Right lobe of liver (tissue), 6 donors: ENCODE data around the gene IGFBP5. TPM values are rescaled to one million over a fixed set of nuclear protein-coding genes. Genes with fewer than 3 reads are reported as not detected.

Source experiments
- ATAC-seq, 4 donors: fragments of 200-7000 bp; cut with Tn5 transposase; one replicate each; pipeline ENCODE4 v1.9.1; 2020; ENCODE audit warnings: mild to moderate bottlenecking in 4 of 4, moderate library complexity in 4 of 4
- DNase-seq, 3 donors: peaks; one replicate each; pipeline ENCODE4 v3.0.0-alpha.2; 2020
- H3K27ac ChIP-seq, 3 donors: fragments of 200-600 bp; one replicate each; pipeline ENCODE4 v1.8.0; 2022
- H3K27me3 ChIP-seq, 2 donors: fragments of 200-600 bp; one replicate each; pipeline ENCODE4 v1.8.0; 2022
- H3K36me3 ChIP-seq, 4 donors: fragments of 200-600 bp; sonication (generic) in 1 of 4; one replicate each; pipeline versions ENCODE4 v1.5.1 to v1.8.0; 2017 to 2022; ENCODE audit warnings: control low read depth in 1 of 4
- H3K4me1 ChIP-seq, 4 donors: fragments of 200-600 bp; sonication (generic) in 1 of 4; one replicate each; pipeline versions ENCODE4 v1.5.1 to v1.8.0; 2017 to 2022; ENCODE audit warnings: control low read depth in 1 of 4
- H3K4me3 ChIP-seq, 3 donors: fragments of 200-600 bp; one replicate each; pipeline ENCODE4 v1.8.0; 2022
- H3K9me3 ChIP-seq, 4 donors: fragments of 200-600 bp; sonication (generic) in 1 of 4; one replicate each; pipeline versions ENCODE4 v1.5.1 to v1.8.0; 2017 to 2022; ENCODE audit warnings: control low read depth in 1 of 4
- POLR2A ChIP-seq: fragments of 450-650 bp; IDR thresholded peaks from one replicate; pipeline ENCODE4 v1.6.1; 2017; ENCODE audit warnings: antibody characterized with exemption, mild to moderate bottlenecking
- WGBS: methylation state at CpG from one replicate; pipeline ENCODE4 v1.1.6; 2018; ENCODE audit warnings: low coverage, low lambda C conversion rate; ENCODE audit not compliant: insufficient coverage; ENCODE audit errors: missing lambda C conversion rate; 5-methylcytosine and 5-hydroxymethylcytosine counted together
- intact Hi-C, 2 donors: fragments of 100-400 bp; cut with DNase I; formaldehyde crosslinking; loops; one replicate each; pipeline versions ENCODE4 v1.11.2 to v1.14.1; 2022
- total RNA-seq, 6 experiments: library from RNA; depleted of rRNA in 2 of 6; stranded (reverse); fragments of >200 nt in 2 of 6; fragmentation: NEBNext Ultra II Directional in 3 of 6; extraction: Animal tissue kit (Norgen Biotek cat#: 25700) in 3 of 6; gene quantifications; one replicate each; pipeline versions ENCODE4 v1.1.0 to v1.2.4, GENCODE V29; 2016 to 2023
- TF ChIP-seq, protein P1 (sequence below), 4 donors: fragments of 200-600 bp in 3 of 4; fragments of 450-650 bp in 1 of 4; IDR thresholded peaks; one replicate each; pipeline versions ENCODE4 v1.5.1 to v1.8.0; 2016 to 2022; ENCODE audit warnings: antibody characterized with exemption in 4 of 4, mild to moderate bottlenecking in 2 of 4
- donor health status: DM: no; HTN: yes; CAD: no.
- donor health status: DM: no; HTN: no; CAD: no.
- donor health status: DM: no; HTN: no; CAD: no.
- donor health status: DM: no; HTN: yes; CAD: no.
- donor health status: DM: no; HTN: yes; CAD: no.

Gene IGFBP5
- total RNA-seq, 6 experiments from 2014 or later, result 13.7 to 76.0 (median 30.9) TPM

DNA sequence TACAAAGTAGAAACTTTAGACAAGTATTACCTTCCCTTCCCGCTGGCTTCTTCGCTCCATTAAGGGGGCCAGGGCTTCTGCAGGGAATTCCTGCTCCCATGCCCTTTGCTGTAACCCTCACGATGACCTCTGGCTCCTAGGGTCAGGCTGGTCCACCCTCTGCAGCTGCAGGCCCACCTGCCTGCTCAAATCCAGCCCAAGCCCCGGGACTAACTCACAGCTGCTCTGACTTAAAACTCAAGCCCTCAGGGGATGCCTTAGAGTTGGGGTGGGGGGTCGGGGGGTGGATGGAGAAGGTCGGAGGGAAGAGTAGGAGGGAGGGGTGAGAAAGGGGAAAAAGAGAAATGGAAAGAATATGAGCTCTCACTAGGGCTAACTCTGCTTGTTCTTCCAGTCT lies 4.9 kb downstream of the IGFBP5 start:
- intact Hi-C loops, result no loop called here
- Histone ChIP-seq H3K4me1 (peaks cover 0 to 23% (median 7%) of the 10 kb centered on the region in 4 donors), H3K27ac (no peak overlapping the region), H3K4me3 (no peak overlapping the region), H3K27me3 (peaks cover 0 to 16% of the 10 kb centered on the region in 2 donors), H3K9me3 (no peaks in the 10 kb centered on the region), H3K36me3 (no peaks in the 10 kb centered on the region)
- ATAC-seq (no peak), DNase-seq (no peak)
- TF ChIP-seq, protein P1, sequence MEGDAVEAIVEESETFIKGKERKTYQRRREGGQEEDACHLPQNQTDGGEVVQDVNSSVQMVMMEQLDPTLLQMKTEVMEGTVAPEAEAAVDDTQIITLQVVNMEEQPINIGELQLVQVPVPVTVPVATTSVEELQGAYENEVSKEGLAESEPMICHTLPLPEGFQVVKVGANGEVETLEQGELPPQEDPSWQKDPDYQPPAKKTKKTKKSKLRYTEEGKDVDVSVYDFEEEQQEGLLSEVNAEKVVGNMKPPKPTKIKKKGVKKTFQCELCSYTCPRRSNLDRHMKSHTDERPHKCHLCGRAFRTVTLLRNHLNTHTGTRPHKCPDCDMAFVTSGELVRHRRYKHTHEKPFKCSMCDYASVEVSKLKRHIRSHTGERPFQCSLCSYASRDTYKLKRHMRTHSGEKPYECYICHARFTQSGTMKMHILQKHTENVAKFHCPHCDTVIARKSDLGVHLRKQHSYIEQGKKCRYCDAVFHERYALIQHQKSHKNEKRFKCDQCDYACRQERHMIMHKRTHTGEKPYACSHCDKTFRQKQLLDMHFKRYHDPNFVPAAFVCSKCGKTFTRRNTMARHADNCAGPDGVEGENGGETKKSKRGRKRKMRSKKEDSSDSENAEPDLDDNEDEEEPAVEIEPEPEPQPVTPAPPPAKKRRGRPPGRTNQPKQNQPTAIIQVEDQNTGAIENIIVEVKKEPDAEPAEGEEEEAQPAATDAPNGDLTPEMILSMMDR (IDR thresholded peaks at IDR 0.05), result no peak
- no peak for TF ChIP-seq POLR2A
- WGBS, result 27% methylated on average over 4 of the region's 6 CpGs

DNA sequence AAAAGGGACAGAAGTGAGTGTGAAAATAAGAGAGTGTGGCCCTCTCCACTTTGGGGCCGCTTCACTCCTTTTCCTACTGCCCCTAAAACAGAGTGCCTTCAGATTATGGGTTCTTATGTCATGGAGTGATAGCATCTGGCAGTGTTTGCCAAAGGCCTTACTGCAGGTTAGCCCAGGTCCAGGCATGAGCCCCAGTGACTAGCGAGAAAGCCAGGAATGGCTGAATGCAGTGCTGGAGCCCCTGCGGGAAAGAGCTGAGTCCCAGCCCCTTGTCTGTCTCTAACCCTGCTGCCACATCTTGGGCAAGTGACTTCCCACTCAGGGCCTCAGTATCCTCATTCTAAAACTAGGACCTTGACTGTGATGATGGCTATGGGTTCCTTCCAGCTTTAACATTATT lies 6.0 kb downstream of the IGFBP5 start:
- H3K4me3 ChIP-seq, result no peak overlapping the region
- ATAC-seq (no peak), DNase-seq (peak in 1 of 3 donors; percentile 20)
- WGBS, result 80% methylated on average over 1 of the region's 3 CpGs
- no peaks in the 10 kb centered on the region for H3K9me3 ChIP-seq
- intact Hi-C loops, result loop anchor here in 1 of 2 donors (10.0 kb wide), 2 partner anchors 465 to 825 kb away; no protein-coding TSS in a partner anchor
- peaks cover 0 to 6% of the 10 kb centered on the region in 2 donors for H3K27me3 ChIP-seq
- H3K4me1 ChIP-seq, result peaks cover 0 to 13% (median 2%) of the 10 kb centered on the region in 4 donors
- TF ChIP-seq, protein P1 (IDR thresholded peaks at IDR 0.05), result no peak
- TF ChIP-seq POLR2A, result no peak
- no peak overlapping the region for H3K27ac ChIP-seq
- H3K36me3 ChIP-seq, result no peaks in the 10 kb centered on the region

DNA sequence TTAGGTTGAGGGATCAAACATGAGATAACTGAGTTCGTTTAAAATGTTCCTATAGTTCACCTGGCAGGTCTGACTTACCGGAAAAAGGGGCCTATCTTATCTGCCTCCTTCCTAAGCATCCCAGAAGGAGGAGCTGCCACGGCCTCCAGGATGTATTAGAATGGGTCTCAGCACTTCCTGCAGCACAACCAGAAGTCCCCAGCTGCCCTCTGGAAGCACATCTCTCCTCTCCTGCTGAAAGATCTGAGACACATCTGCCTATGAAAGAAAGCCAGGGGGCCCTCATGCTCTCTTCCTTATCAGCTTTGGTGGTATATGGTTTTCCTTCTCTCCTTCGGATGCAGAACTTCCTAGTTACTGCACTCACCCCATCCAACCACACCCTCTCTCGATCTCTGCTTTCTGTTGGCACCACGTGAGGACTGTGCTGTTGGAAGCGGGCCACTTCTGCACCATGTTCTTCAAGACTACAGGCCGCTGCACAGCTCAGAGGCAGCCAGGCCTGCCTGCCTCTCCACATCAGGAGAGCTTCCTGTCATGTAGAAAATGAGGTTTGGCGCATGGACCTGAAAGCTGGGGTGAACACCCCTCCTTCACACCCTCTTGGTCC lies 6.5 kb downstream of the IGFBP5 start:
- peaks cover 0 to 8% (median 0%) of the 10 kb centered on the region in 4 donors for H3K4me1 ChIP-seq
- WGBS, result 68% methylated on average over 6 of the region's 9 CpGs
- no peaks in the 10 kb centered on the region for H3K9me3 ChIP-seq
- peaks cover 0 to under 1% of the 10 kb centered on the region in 2 donors for H3K27me3 ChIP-seq
- H3K36me3 ChIP-seq, result no peaks in the 10 kb centered on the region
- H3K4me3 ChIP-seq, result no peak overlapping the region
- intact Hi-C loops, result loop anchor here in 1 of 2 donors (10.0 kb wide), 2 partner anchors 466 to 826 kb away; no protein-coding TSS in a partner anchor
- ATAC-seq (no peak), DNase-seq (peak in 1 of 3 donors; percentile 13)
- no peak for TF ChIP-seq POLR2A
- TF ChIP-seq, protein P1 (IDR thresholded peaks at IDR 0.05), result no peak
- H3K27ac ChIP-seq, result no peak overlapping the region

DNA sequence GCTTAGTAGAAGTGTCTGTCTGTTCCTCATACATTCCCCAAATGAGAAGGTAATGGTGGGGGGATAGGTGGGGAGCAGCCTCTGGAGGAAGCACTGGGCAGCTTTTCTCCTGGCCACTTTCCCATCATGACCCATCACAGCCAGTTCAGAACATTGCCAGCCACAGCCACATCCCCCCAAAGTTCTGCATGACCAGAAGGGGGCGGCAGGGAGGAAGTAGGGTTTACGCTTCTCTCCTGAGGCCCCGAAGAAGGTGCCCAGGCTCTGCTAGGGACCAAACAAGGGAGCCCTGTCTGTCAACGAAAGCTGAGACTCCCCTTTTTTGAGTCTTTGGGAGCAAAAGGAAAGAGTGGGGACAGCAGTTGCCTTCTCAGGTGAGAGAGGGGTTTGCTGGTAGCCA lies 7.7 kb downstream of the IGFBP5 start:
- Histone ChIP-seq H3K9me3 (no peaks in the 10 kb centered on the region), H3K27ac (no peak overlapping the region), H3K4me3 (no peak overlapping the region), H3K27me3 (no peaks in the 10 kb centered on the region), H3K4me1 (peaks cover 0 to 3% (median 0%) of the 10 kb centered on the region in 4 donors), H3K36me3 (no peaks in the 10 kb centered on the region)
- intact Hi-C loops, result loop anchor here in 1 of 2 donors (10.0 kb wide), 2 partner anchors 467 to 827 kb away; no protein-coding TSS in a partner anchor
- no peak for TF ChIP-seq POLR2A
- TF ChIP-seq, protein P1 (IDR thresholded peaks at IDR 0.05), result peak in 3 of 4 donors; percentile 16 to 22 (median 21)
- ATAC-seq, result no peak
- DNase-seq, result peak in 1 of 3 donors; percentile 29
- whole genome bisulfite sequencing, result 35% methylated on average over 4 of the region's 4 CpGs
